Subcutaneous abdominal adipose tissue (tissue), 5 donors: Measurements from ENCODE around the gene GJD3.
A peak's percentile ranks its signal among the peaks of the same experiment; 100 is the strongest.
"Not testable (repeated sequence)": the region's sequence is repeated elsewhere in the genome, so short reads cannot be mapped to it uniquely, and the experiment has no call there.

Experiments
- H3K27ac ChIP-seq: one replicate; pipeline ENCODE4 v1.7.0; 2013; ENCODE audit warnings: low read depth, mild to moderate bottlenecking, inconsistent platforms, low read length, moderate library complexity
- H3K27me3 ChIP-seq, 5 donors: one replicate each; pipeline ENCODE4 v1.7.0; 2013; ENCODE audit warnings: low read length in 5 of 5, inconsistent platforms in 1 of 5; ENCODE audit not compliant: control insufficient read depth in 5 of 5, insufficient read depth in 4 of 5
- H3K36me3 ChIP-seq, 5 donors: one replicate each; pipeline ENCODE4 v1.7.0; 2013; ENCODE audit warnings: low read length in 5 of 5; ENCODE audit not compliant: control insufficient read depth in 5 of 5, insufficient read depth in 5 of 5
- H3K4me1 ChIP-seq, 5 donors: one replicate each; pipeline ENCODE4 v1.7.0; 2013; ENCODE audit warnings: low read length in 5 of 5, mild to moderate bottlenecking in 3 of 5, moderate library complexity in 1 of 5; ENCODE audit not compliant: control insufficient read depth in 5 of 5, insufficient read depth in 5 of 5
- H3K4me3 ChIP-seq, 5 donors: one replicate each; pipeline ENCODE4 v1.7.0; 2013; ENCODE audit warnings: low read length in 5 of 5, low read depth in 1 of 5
- H3K9ac ChIP-seq, 5 donors: one replicate each; pipeline ENCODE4 v1.7.0; 2013; ENCODE audit warnings: low read length in 5 of 5, mild to moderate bottlenecking in 4 of 5, moderate library complexity in 3 of 5
- H3K9me3 ChIP-seq, 5 donors: one replicate each; pipeline ENCODE4 v1.7.0; 2013; ENCODE audit warnings: low read length in 5 of 5; ENCODE audit not compliant: control insufficient read depth in 5 of 5
- donor health status: healthy.
- donor health status: healthy.
- donor health status: healthy.
- donor health status: healthy.
- donor health status: healthy.

GJD3 gene, protein sequence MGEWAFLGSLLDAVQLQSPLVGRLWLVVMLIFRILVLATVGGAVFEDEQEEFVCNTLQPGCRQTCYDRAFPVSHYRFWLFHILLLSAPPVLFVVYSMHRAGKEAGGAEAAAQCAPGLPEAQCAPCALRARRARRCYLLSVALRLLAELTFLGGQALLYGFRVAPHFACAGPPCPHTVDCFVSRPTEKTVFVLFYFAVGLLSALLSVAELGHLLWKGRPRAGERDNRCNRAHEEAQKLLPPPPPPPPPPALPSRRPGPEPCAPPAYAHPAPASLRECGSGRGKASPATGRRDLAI

DNA sequence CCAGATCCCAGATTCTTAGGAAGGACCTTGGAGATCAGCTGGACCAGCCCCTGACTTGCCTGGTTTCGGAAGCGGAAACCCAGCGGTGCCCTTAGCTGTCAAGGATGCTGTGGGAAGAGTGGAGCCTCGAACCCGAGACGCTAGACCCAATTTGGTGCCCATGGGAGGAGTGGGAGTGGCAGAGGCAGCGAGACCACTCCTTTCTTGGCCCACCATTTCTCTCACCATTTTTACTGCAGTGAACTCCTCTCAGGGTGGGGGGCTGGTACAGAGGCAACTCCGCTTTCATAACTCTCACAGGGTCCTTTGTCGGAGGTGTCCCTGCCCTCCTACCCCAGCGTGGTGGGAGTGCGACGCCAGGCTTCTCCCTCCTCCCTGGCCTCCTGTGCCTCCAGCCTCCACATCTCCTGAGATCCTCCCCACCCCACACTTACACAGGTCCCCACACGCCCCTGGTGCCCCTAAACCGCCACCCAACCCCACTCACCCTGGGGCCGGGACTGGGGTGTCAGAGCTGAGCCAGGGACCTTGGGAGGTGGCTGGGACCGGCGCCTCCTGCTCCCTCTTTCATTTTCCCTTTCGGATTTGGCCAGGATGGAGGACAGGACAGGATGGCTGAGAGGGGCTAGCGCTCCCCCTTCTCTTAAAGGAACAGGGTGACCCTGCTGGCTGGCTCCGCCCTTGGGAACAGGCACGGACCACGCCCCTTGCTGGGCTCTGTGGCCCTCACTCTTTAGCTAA, at the start of gene GJD3:
TSS of gene GJD3 (minus strand) at position 617 of the 741 bp plus-strand sequence. CDS start 922 bp downstream, outside the sequence.
- no peak within 1 kb of the TSS for H3K27ac ChIP-seq
- peaks cover 0 to 26% (median 15%) of the 10 kb centered on the region in 5 donors for H3K4me1 ChIP-seq
- peak within 1 kb of the TSS; percentile 40 to 75 (median 72) for H3K4me3 ChIP-seq
- H3K9ac ChIP-seq = peak within 1 kb of the TSS in 2 of 5 donors; percentile 30 to 56
- no peaks in the 10 kb centered on the region for H3K36me3 ChIP-seq
- H3K27me3 ChIP-seq = peaks cover 0 to 16% (median 12%) of the 10 kb centered on the region in 5 donors
- no peaks in the 10 kb centered on the region for H3K9me3 ChIP-seq

DNA sequence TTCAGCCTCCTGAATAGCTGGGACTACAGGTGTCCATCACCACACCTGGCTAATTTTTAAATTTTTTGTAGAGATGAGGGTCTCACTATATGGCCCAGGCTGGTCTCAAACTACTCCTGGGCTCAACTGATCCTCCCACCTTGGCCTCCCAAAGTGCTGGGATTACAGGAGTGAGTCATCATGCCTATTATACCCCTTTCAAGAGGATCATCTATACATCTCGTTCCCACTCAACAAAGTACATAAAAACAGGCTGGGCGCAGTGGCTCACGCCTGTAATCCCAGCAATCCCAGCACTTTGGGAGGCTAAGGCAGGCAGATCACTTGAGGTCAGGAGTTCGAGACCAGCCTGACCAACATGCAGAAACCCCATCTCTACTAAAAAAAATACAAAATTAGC, 49.8 kb upstream of the GJD3 start:
- H3K36me3 ChIP-seq, H3K27me3 ChIP-seq: not testable (repeated sequence)

DNA sequence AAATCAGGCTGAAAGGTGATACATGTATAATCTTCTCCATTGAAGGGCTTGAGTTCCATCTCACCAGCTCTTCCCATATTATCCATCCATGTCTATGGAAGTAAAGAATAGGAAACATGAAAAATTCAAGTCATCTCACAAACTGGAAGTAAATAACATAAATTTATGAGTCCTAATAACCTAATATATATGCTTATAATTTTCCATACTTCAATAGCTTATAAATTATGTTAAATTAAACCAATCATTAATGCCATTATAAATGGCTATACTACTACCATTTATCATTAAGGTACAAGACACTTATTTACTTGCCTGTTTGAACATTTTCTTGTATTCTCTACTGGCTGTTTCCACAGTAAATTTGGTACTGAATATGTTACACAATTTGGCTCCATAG, 48.3 kb upstream of the GJD3 start:
- Histone ChIP-seq H3K36me3 (no peaks in the 10 kb centered on the region), H3K27ac (no peak overlapping the region), H3K9ac (no peak overlapping the region), H3K4me3 (no peak overlapping the region), H3K9me3 (no peaks in the 10 kb centered on the region), H3K27me3 (peaks cover 0 to 4% (median 0%) of the 10 kb centered on the region in 5 donors), H3K4me1 (peaks cover 0 to 8% (median 8%) of the 10 kb centered on the region in 5 donors)

More for the DNA sequence above, 49.8 kb upstream of the GJD3 start:
- not testable (repeated sequence) for H3K27ac ChIP-seq, H3K4me3 ChIP-seq, H3K9ac ChIP-seq, H3K9me3 ChIP-seq
- H3K4me1 ChIP-seq = peaks cover 0 to 22% (median 20%) of the 10 kb centered on the region in 5 donors

DNA sequence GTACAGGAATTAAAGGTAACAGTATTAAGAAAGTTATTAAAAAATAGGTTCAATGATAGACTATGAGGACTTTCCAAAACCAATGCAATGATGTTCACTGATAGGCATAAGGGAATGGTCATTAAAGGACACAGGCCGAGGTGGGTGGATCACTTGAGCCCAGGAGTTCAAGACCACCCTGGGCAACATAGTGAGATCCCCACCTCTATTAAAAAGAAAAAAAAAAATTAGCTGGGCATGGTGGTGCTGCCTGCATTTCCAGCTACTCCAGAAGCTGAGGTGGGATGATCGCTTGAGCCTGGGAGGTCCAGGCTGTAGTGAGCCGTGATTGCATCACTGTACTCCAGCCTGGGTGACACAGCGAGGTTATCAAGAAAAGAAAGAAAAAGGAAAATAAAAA, 47.3 kb upstream of the GJD3 start:
- Histone ChIP-seq H3K4me3 (no peak overlapping the region), H3K36me3 (no peaks in the 10 kb centered on the region), H3K9me3 (no peaks in the 10 kb centered on the region), H3K4me1 (no peaks in the 10 kb centered on the region), H3K27ac (no peak overlapping the region), H3K27me3 (no peaks in the 10 kb centered on the region), H3K9ac (no peak overlapping the region)

DNA sequence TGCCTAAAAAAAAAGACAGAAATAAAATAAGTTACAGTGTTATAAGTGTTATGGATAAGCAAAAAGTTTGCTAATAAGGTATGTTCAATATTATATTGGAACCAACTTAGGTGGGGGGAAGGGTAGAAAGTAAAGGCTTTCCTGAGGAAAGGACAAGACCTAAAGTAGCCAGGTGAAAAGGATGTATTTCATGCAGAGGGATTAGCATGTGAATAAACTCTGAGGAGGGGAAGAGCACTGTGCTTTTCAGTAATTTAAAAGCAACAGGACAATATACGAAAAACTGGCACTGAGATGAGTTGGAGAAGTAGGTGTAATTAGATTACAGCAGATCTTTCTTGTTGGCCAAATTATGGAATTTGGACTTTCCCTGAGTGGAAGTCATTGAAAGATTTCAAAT, 45.5 kb upstream of the GJD3 start:
- Histone ChIP-seq H3K9me3 (no peaks in the 10 kb centered on the region), H3K4me3 (no peak overlapping the region), H3K27me3 (no peaks in the 10 kb centered on the region), H3K27ac (no peak overlapping the region), H3K4me1 (no peaks in the 10 kb centered on the region), H3K9ac (no peak overlapping the region), H3K36me3 (no peaks in the 10 kb centered on the region)

- not testable (repeated sequence) for H3K4me1 ChIP-seq, H3K36me3 ChIP-seq, H3K27me3 ChIP-seq, H3K27ac ChIP-seq, H3K4me3 ChIP-seq, H3K9ac ChIP-seq, H3K9me3 ChIP-seq
Observed at GRCh38 chr17:40409540-40409939, 45.0 kb upstream of the GJD3 start.

DNA sequence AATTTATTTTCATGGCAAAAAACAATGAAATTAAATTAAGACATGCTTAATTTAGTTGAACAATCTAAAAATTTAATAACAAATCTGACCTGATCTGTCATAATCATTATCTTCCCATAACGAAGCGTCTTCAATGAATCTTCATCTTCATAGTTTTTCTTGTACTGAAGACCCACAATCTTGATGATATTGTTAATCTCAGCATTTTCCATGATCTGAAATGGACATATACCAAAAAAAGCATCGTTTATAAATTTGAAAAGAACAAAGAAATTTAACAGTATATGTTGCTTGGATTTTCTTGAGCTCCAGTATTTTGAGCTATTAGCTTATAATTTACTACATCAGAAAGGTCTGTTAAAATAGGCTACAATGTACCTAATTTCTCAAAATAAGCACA, 42.9 kb upstream of the GJD3 start:
- Histone ChIP-seq H3K4me1 (no peaks in the 10 kb centered on the region), H3K27ac (no peak overlapping the region), H3K9me3 (no peaks in the 10 kb centered on the region), H3K9ac (no peak overlapping the region), H3K4me3 (no peak overlapping the region), H3K36me3 (no peaks in the 10 kb centered on the region), H3K27me3 (no peaks in the 10 kb centered on the region)

DNA sequence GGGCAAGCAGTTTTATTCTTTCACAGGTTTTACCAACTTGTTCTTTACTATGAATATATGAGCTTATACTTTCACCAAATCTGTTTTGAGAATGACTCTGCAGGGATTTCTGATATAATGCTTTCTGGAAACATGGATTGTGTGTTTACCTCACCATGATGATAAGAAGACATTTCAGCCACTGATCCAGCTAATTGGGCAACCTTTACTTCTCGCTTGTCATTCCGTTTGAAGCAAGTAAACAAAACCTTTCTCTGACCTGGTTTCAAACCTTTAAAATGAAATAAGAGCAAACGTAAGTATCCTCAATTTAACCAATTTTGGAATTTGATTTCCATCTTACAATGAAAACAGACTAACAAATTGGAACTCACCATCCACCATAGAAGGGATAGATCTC, 39.5 kb upstream of the GJD3 start:
- Histone ChIP-seq H3K27ac (no peak overlapping the region), H3K9ac (no peak overlapping the region), H3K36me3 (no peaks in the 10 kb centered on the region), H3K4me3 (no peak overlapping the region), H3K4me1 (no peaks in the 10 kb centered on the region), H3K9me3 (no peaks in the 10 kb centered on the region), H3K27me3 (no peaks in the 10 kb centered on the region)

DNA sequence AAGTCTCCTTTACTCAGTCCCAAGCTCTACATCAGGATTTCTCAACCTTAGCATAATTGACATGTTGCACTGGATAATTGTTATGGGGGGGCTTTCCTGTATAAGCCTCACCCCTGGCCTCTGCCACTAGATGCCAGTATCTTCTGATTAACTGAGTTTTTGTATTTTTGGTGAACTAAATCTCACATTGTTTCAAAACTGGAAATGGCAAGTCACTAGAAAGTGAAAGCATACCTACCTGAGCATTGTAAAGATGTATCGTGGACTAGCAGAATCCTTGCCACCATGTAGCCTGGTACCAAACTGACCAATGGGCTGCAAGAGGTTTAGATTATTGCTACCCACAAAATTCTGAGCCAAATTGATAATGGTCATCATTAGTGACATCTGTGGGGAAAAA, 38.1 kb upstream of the GJD3 start:
- no peaks in the 10 kb centered on the region for H3K4me1 ChIP-seq
- no peak overlapping the region for H3K27ac ChIP-seq
- no peak overlapping the region for H3K4me3 ChIP-seq
- H3K9me3 ChIP-seq = no peaks in the 10 kb centered on the region
- no peaks in the 10 kb centered on the region for H3K27me3 ChIP-seq
- H3K9ac ChIP-seq = no peak overlapping the region
- no peaks in the 10 kb centered on the region for H3K36me3 ChIP-seq

- Histone ChIP-seq H3K36me3 (no peaks in the 10 kb centered on the region), H3K9ac (no peak overlapping the region)
Observed at GRCh38 chr17:40399185-40399584, 34.6 kb upstream of the GJD3 start.

More at GRCh38 chr17:40399185-40399584, 34.6 kb upstream of the GJD3 start:
- Histone ChIP-seq H3K27ac (no peak overlapping the region), H3K4me1 (no peaks in the 10 kb centered on the region), H3K9me3 (no peaks in the 10 kb centered on the region), H3K27me3 (no peaks in the 10 kb centered on the region), H3K4me3 (no peak overlapping the region)
